GM18507 (cell line): ENCODE results near the gene DOCK4.

ENCODE experiments used
- DNase-seq: peaks from one replicate; pipeline ENCODE4 v3.0.0; 2011; ENCODE audit warnings: low read depth; ENCODE audit not compliant: insufficient read length; ENCODE audit errors: extremely low spot score
- FAIRE-seq: peaks from 2 replicates; lab custom pipeline; 2011; peaks lifted over from hg19 to GRCh38; lab: Jason Lieb, UNC

The DOCK4 gene

DNA sequence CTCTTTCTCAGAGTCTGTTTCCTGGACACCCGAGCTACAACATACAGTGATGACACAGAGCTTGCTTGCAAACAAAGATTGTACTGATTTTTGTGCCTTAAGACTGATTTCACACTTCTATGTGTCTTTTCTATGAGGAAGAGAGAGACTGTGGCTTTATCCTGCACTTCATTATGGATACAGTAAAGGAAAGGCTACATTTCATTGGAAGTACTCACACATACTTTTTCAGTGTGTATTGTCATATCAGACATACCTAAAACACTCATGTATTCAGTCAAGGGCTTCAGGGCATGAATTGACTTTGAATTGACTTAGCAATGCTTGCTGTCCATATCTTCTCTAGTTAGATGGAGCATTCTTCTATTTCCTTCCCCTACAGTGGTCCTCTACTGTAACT is 508.4 kb downstream of the DOCK4 start:
- no peak for FAIRE-seq
- DNase-seq: no peak

DNA sequence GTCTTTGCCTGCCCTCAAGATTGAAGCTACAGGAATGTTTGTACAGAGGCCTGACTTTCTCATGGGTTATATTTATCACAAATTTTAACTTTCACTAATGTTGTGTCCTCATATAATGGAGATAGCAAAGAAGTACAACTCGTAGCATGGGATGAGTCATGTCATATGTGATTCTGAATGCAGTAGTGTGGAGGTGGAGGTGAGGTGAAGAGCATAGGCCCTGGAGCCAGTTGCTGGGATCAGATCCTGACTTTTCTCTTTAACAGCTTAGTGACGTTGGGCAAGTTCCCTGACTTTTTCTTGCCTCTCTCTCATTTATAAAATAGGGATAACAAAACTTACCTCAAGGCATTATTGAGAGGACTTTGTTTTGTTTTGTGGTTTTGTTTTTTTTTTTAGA is 511.8 kb downstream of the DOCK4 start:
- FAIRE-seq: no peak

GRCh38 chr7:111690364-111691111 is 515.7 kb downstream of the DOCK4 start:
- FAIRE-seq: no peak
- no peak for DNase-seq

More for the DNA sequence above, 511.8 kb downstream of the DOCK4 start:
- DNase-seq: no peak

DNA sequence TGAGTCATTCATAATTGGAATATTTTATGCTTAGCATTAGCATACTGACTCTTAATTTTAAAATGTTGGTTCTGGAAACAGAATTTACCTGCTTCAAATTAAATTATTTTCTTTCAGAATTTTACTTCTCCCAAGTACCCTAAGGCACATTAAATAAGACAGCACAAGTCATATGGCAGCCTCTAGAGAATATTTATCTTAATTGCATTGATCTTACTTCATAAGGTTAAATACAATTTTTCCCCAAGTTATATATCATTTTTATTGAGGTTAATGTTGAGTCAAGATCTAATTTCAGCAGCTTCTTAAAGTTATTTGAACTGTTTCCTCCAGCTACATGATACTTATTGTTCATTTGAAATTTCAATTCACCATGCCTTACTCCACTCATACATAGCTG is 520.9 kb downstream of the DOCK4 start:
- FAIRE-seq (no peak), DNase-seq (no peak)

DNA sequence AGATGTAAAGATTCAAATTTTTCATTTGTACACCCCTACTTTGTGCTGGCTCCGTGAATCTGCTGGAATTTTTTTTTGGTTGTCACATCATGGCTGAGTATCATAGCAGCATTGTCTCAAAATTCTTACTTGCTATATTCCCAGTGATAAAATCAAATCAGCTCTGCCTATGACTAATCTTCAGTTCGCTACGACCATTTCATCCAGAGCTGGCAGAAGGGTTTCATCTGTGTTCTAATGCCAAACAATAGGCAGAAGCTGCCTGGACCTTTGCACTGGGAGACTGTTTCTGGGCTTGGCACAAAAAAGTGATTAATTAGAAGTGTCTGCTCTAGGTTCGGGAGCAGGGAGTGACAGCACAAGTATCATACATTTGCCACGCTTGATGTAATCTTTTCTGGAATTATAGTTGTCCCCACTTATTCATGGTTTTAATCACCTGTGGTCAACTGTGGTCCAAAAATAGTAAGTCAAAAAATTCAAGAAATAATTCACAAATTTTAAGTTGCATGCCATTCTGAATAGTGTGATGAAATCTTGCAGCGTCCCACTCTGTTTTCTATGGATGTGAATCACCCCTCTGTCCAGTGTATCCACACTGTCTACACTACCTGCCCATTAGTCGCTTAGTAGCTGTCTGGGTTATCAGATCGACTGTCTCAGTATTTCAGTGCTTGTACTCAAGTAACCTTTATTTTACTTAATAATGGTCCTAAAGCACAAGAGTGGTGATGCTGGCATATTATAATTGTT is 523.4 kb downstream of the DOCK4 start:
- FAIRE-seq (no peak), DNase-seq (no peak)

DNA sequence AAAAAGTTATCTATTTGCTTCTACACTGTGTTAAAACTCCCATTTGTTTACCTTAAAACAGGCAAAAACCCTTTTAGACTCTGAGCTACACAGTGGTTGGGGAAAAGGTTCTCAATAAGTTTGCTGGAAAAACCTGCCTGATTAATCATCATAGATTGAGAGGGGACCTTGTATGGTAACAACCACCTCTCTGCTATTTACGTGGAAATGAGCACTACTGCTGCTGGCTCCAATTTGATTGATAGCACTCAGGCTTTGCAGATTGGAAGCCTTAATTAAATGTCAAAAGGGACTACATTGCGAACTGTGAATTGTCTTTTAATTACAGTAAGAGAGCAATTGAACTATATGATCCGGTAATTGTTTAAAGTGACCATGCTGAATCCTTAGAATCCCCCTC is 525.0 kb downstream of the DOCK4 start:
- FAIRE-seq: no peak
- no peak for DNase-seq

GRCh38 chr7:111678986-111679385 is 527.2 kb downstream of the DOCK4 start:
- no peak for DNase-seq
- FAIRE-seq: no peak

DNA sequence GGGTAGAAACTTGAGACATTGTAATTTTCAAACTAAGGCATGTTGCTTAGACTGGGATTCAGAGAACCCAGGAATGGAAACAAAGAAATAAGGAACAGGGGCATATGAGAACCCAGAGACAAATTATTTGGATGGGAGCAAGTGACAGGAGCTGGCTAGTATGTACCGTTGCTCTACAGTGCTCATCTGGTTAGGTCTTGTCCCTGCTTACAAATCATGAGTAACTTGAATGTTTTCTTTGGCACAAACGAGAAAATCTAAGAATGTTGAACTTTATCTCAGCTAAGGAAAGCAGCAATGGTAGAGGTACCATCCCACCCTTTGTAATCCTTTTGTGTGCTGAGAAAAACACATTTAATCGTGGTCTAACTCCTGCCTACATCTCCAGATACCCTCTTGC is 527.9 kb downstream of the DOCK4 start:
- no peak for FAIRE-seq

DNA sequence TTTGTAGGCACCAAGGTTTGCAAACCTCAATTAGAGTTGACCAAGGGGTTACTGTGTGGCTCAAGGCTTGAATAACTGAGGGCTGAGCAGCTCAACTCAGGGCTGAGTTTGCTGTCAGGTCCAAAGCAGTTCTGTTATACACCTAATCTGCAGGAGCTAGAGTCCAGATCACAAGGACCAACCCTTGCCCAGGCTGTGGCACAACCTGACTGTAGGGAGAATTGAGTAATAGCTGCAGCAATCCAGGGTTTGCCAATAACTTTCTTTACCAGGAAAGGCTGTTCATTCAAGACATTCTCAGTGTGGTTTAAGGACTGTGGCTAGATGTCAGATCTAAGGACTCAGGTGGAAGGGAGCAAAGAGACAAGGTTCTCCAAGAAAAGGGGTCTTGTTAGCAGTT is 528.4 kb downstream of the DOCK4 start:
- DNase-seq (no peak), FAIRE-seq (no peak)

More for the DNA sequence above, 527.9 kb downstream of the DOCK4 start:
- DNase-seq: no peak

GRCh38 chr7:111676811-111677210 is 529.4 kb downstream of the DOCK4 start:
- FAIRE-seq (no peak), DNase-seq (no peak)
